ENCODE results near the gene PHF2. TPM values are rescaled to one million over a fixed set of nuclear protein-coding genes. Genes with fewer than 3 reads are reported as not detected.

PHF2 gene
- polyA plus RNA-seq, 1 of the 3 experiments (the other 2 are of a cell fraction): 11.2 TPM

GRCh38 chr9:93629920-93630319 is 53.5 kb downstream of the PHF2 start:
- Histone ChIP-seq H3K27me3 (ENCODE audit: insufficient read depth) (no peaks in the 10 kb centered on the region), H3K4me3 (ENCODE audit: low read depth in 2 of 2, low read length in 1 of 2) (no peak overlapping the region), H3K27ac (ENCODE audit: low read depth in 2 of 2, low read length in 1 of 2) (no peak overlapping the region), H3K36me3 (replicated peaks in 1 of 2; ENCODE audit: control insufficient read depth in 1 of 2, insufficient read depth in 2 of 2, low read length in 1 of 2) (peaks cover 0 to 4% of the 10 kb centered on the region in 2 experiments), H3K4me1 (ENCODE audit: control insufficient read depth in 1 of 2, insufficient read depth in 2 of 2, low read depth in 1 of 2, low read length in 1 of 2) (peaks cover 0 to 14% of the 10 kb centered on the region in 2 experiments; a peak in 1 of 4 replicates), H3K79me2 (ENCODE audit: insufficient read depth) (peaks cover 40% of the 10 kb centered on the region; the same call in 1 of the 2 replicates), H3F3A (replicated peaks; ENCODE audit: insufficient read depth) (no peaks in the 10 kb centered on the region), H3K4me2 (no peak overlapping the region), H2AFZ (ENCODE audit: low read depth) (no peak overlapping the region), H4K20me1 (ENCODE audit: insufficient read depth) (no peaks in the 10 kb centered on the region), H3K9me2 (no peaks in the 10 kb centered on the region), H3K9me3 (no peaks in the 10 kb centered on the region), H3K9ac (no peak overlapping the region)
- ChIA-PET POLR2A (no interaction called here), CTCF (no interaction called here)
- no peak for TF ChIP-seq TCF12 (IDR thresholded peaks at IDR 0.05)
- no peak for TF ChIP-seq POLR2AphosphoS5 (IDR thresholded peaks at IDR 0.05; ENCODE audit: low read depth, low read length)
- no peak for TF ChIP-seq FOSL2 (IDR thresholded peaks at IDR 0.05; ENCODE audit: borderline replicate concordance, low read depth)
- TF ChIP-seq CTCF (IDR thresholded peaks at IDR 0.05): no peak
- no peak for TF ChIP-seq MXI1 (IDR thresholded peaks at IDR 0.05; ENCODE audit: low read depth, low read length)
- TF ChIP-seq ELF1 (IDR thresholded peaks at IDR 0.05): no peak
- no peak for TF ChIP-seq CHD2 (IDR thresholded peaks at IDR 0.05; ENCODE audit: low read length, partially characterized antibody)
- no peak for TF ChIP-seq RCOR1 (IDR thresholded peaks at IDR 0.05; ENCODE audit: low read length)
- no peak for TF ChIP-seq NRF1 (IDR thresholded peaks at IDR 0.05; ENCODE audit: low read depth, low read length)
- TF ChIP-seq PBX3 (IDR thresholded peaks at IDR 0.05): no peak
- no peak for DNase-seq
- 94% methylated on average over 6 of the region's 11 CpGs for WGBS (ENCODE audit: low lambda C conversion rate)

GRCh38 chr9:93630806-93631411 is 54.5 kb downstream of the PHF2 start:
- no peak overlapping the region for H3K4me2 ChIP-seq
- ChIA-PET CTCF (interaction anchor here (0.6 kb wide), 1 partner anchor 52 kb away, joined by 3 read pairs; no protein-coding TSS in a partner anchor), POLR2A (no interaction called here)
- no peaks in the 10 kb centered on the region for H3K27me3 ChIP-seq (ENCODE audit: insufficient read depth)
- H3K4me3 ChIP-seq (ENCODE audit: low read depth in 2 of 2, low read length in 1 of 2): no peak overlapping the region
- DNase-seq: no peak
- 96% methylated on average over 6 of the region's 7 CpGs for WGBS (ENCODE audit: low lambda C conversion rate)
- H2AFZ ChIP-seq (ENCODE audit: low read depth): no peak overlapping the region
- H3K36me3 ChIP-seq (replicated peaks in 1 of 2; ENCODE audit: control insufficient read depth in 1 of 2, insufficient read depth in 2 of 2, low read length in 1 of 2): peaks cover 0 to 4% of the 10 kb centered on the region in 2 experiments
- TF ChIP-seq IRF3 (IDR thresholded peaks at IDR 0.05; ENCODE audit: low read depth, low read length) (no peak), CHD2 (IDR thresholded peaks at IDR 0.05; ENCODE audit: low read length, partially characterized antibody) (no peak), SMC3 (IDR thresholded peaks at IDR 0.05; ENCODE audit: low read depth, low read length) (no peak), RXRA (IDR thresholded peaks at IDR 0.05; ENCODE audit: borderline replicate concordance, low read depth) (no peak), JUND (IDR thresholded peaks at IDR 0.05) (no peak), EZH2phosphoT487 (IDR thresholded peaks at IDR 0.05; ENCODE audit: borderline replicate concordance, low read depth) (no peak), FOXM1 (IDR thresholded peaks at IDR 0.05; ENCODE audit: low read depth) (no peak), ELF1 (IDR thresholded peaks at IDR 0.05) (no peak), USF1 (IDR thresholded peaks at IDR 0.05; ENCODE audit: borderline replicate concordance, low read depth) (no peak), PBX3 (IDR thresholded peaks at IDR 0.05) (no peak), EP300 (IDR thresholded peaks at IDR 0.05; ENCODE audit: borderline replicate concordance in 1 of 2, low read depth in 1 of 2, low read length in 1 of 2) (no peak), SIN3A (IDR thresholded peaks at IDR 0.05; ENCODE audit: borderline replicate concordance, low read depth, low read length) (no peak), RAD21 (IDR thresholded peaks at IDR 0.05; ENCODE audit: low read length) (no peak), GATA2 (CRISPR knock-in tag; IDR thresholded peaks at IDR 0.05) (no peak), FOSL2 (IDR thresholded peaks at IDR 0.05; ENCODE audit: borderline replicate concordance, low read depth) (no peak), POLR2AphosphoS5 (IDR thresholded peaks at IDR 0.05; ENCODE audit: low read depth, low read length) (no peak)
- H3K9ac ChIP-seq: no peak overlapping the region
- no peaks in the 10 kb centered on the region for H3K9me2 ChIP-seq
- H3K27ac ChIP-seq (ENCODE audit: low read depth in 2 of 2, low read length in 1 of 2): no peak overlapping the region
- no peaks in the 10 kb centered on the region for H3F3A ChIP-seq (replicated peaks; ENCODE audit: insufficient read depth)
- no peaks in the 10 kb centered on the region for H4K20me1 ChIP-seq (ENCODE audit: insufficient read depth)
- no peaks in the 10 kb centered on the region for H3K9me3 ChIP-seq
- H3K4me1 ChIP-seq (ENCODE audit: control insufficient read depth in 1 of 2, insufficient read depth in 2 of 2, low read depth in 1 of 2, low read length in 1 of 2): peaks cover 0 to 14% of the 10 kb centered on the region in 2 experiments; a peak in 1 of 4 replicates
- peaks cover 30% of the 10 kb centered on the region; the same call in 1 of the 2 replicates for H3K79me2 ChIP-seq (ENCODE audit: insufficient read depth)

Data from SK-N-SH (cell line).